Erythroblast (primary cell): ENCODE measurements around the gene CIROP.

Source experiments
- GATA1 ChIP-seq: IDR thresholded peaks from 2 replicates; pipeline ENCODE4 v1.6.1; 2011; ENCODE audit warnings: low read depth, mild to moderate bottlenecking, control low read depth, low read length, moderate library complexity
- POLR2A ChIP-seq: IDR thresholded peaks from 2 replicates; pipeline ENCODE4 v1.6.1; 2011; ENCODE audit warnings: mild to moderate bottlenecking, low read length

DNA sequence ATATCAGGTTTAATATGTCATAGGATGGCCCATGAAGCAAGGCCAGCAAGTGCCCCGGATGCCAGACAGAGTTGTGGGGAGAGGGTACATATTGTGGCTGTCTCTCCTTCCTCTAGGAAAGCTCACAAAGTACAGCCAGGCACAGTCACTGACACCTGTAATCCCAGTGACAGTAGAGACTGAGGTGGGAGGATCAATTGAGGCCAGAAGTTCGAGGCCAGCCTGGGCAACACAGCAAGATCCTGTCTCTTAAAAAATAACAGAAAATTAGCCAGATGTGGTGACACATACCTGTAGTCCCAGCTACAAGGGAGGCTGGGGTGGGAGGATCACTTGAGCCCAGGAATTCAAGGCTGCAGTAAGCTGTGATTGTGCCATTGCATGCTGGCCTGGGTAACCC, 46.6 kb upstream of the CIROP start:
- TF ChIP-seq POLR2A (no peak), GATA1 (no peak)
